Liver (tissue), 9 donors: Measurements from ENCODE around the gene ERN1. TPM values are rescaled to one million over a fixed set of nuclear protein-coding genes. Genes with fewer than 3 reads are reported as not detected.

Experiments used
- DNase-seq: peaks from one replicate; pipeline ENCODE4 v3.0.0-alpha.2; 2017; ENCODE audit warnings: low spot score
- H3K27ac ChIP-seq, 2 donors: one replicate each; pipeline ENCODE4 v1.7.0; 2013; ENCODE audit warnings: inconsistent platforms in 2 of 2, low read length in 2 of 2, control low read depth in 1 of 2, low read depth in 1 of 2, mild to moderate bottlenecking in 1 of 2
- H3K27me3 ChIP-seq, 4 donors: one replicate each; pipeline versions ENCODE4 v1.6.1 to v1.7.0; 2013; ENCODE audit warnings: low read length in 3 of 4, inconsistent platforms in 1 of 4, mild to moderate bottlenecking in 1 of 4, moderate library complexity in 1 of 4; ENCODE audit not compliant: control insufficient read depth in 4 of 4, insufficient read depth in 4 of 4
- H3K36me3 ChIP-seq, 4 donors: one replicate each; pipeline versions ENCODE4 v1.6.1 to v1.7.0; 2013; ENCODE audit warnings: low read length in 3 of 4, mild to moderate bottlenecking in 3 of 4, low read depth in 1 of 4, moderate library complexity in 1 of 4; ENCODE audit not compliant: control insufficient read depth in 4 of 4, insufficient read depth in 3 of 4
- H3K4me1 ChIP-seq, 4 donors: one replicate each; pipeline versions ENCODE4 v1.6.1 to v1.7.0; 2013; ENCODE audit warnings: low read length in 3 of 4, mild to moderate bottlenecking in 3 of 4, moderate library complexity in 1 of 4; ENCODE audit not compliant: control insufficient read depth in 4 of 4, insufficient read depth in 4 of 4
- H3K4me3 ChIP-seq, 3 donors: one replicate each; pipeline versions ENCODE4 v1.6.1 to v1.7.0; 2013; ENCODE audit warnings: low read length in 3 of 3, control low read depth in 1 of 3, low read depth in 1 of 3, mild to moderate bottlenecking in 1 of 3
- H3K9ac ChIP-seq, 2 donors: one replicate each; pipeline ENCODE4 v1.7.0; 2013; ENCODE audit warnings: low read length in 2 of 2, mild to moderate bottlenecking in 2 of 2, moderate library complexity in 2 of 2, control low read depth in 1 of 2, low read depth in 1 of 2
- H3K9me3 ChIP-seq, 4 donors: one replicate each; pipeline versions ENCODE4 v1.6.1 to v1.7.0; 2013; ENCODE audit warnings: low read length in 3 of 4; ENCODE audit not compliant: control insufficient read depth in 4 of 4
- ATF3 ChIP-seq: IDR thresholded peaks from 2 replicates; pipeline ENCODE4 v1.6.1; 2016; ENCODE audit warnings: antibody characterized with exemption
- CTCF ChIP-seq: fragments of 150-350 bp; IDR thresholded peaks from 2 replicates; pipeline ENCODE4 v1.5.1; 2017; ENCODE audit warnings: improper control_type of control experiment, low read depth, low read length; ENCODE audit not compliant: missing input control
- EGR1 ChIP-seq, 2 donors: IDR thresholded peaks; 2 replicates each; pipeline ENCODE4 v1.6.1; 2016 to 2018; ENCODE audit warnings: antibody characterized with exemption in 2 of 2, low read depth in 2 of 2
- FOXA1 ChIP-seq: IDR thresholded peaks from 2 replicates; pipeline ENCODE4 v1.6.1; 2016; ENCODE audit warnings: antibody characterized with exemption
- GABPA ChIP-seq, 2 donors: IDR thresholded peaks in 1 of 2; conservative IDR thresholded peaks in 1 of 2; 2 replicates each; pipeline ENCODE4 v1.6.1; 2016; ENCODE audit warnings: antibody characterized with exemption in 2 of 2, mild to moderate bottlenecking in 1 of 2, moderate library complexity in 1 of 2
- HNF4A ChIP-seq, 2 donors: conservative IDR thresholded peaks; 2 replicates each; pipeline ENCODE4 v1.6.1; 2016; ENCODE audit warnings: antibody characterized with exemption in 2 of 2, mild to moderate bottlenecking in 2 of 2
- HNF4G ChIP-seq: IDR thresholded peaks from 2 replicates; pipeline ENCODE4 v1.6.1; 2016; ENCODE audit warnings: antibody characterized with exemption
- JUND ChIP-seq, 2 donors: IDR thresholded peaks; 2 replicates each; pipeline ENCODE4 v1.6.1; 2016; ENCODE audit warnings: antibody characterized with exemption in 2 of 2
- MAX ChIP-seq: IDR thresholded peaks from 2 replicates; pipeline ENCODE4 v1.6.1; 2016; ENCODE audit warnings: antibody characterized with exemption
- NR2F2 ChIP-seq: IDR thresholded peaks from 2 replicates; pipeline ENCODE4 v1.6.1; 2016; ENCODE audit warnings: antibody characterized with exemption
- REST ChIP-seq: IDR thresholded peaks from 2 replicates; pipeline ENCODE4 v1.6.1; 2016; ENCODE audit warnings: antibody characterized with exemption, mild to moderate bottlenecking
- RXRA ChIP-seq, 2 donors: IDR thresholded peaks; 2 replicates each; pipeline ENCODE4 v1.6.1; 2017 to 2018; ENCODE audit warnings: antibody characterized with exemption in 2 of 2, mild to moderate bottlenecking in 1 of 2
- SP1 ChIP-seq: IDR thresholded peaks from 2 replicates; pipeline ENCODE4 v1.6.1; 2018; ENCODE audit warnings: antibody characterized with exemption, mild to moderate bottlenecking
- TAF1 ChIP-seq: conservative IDR thresholded peaks from 2 replicates; pipeline ENCODE4 v1.6.1; 2016; ENCODE audit warnings: antibody characterized with exemption, mild to moderate bottlenecking
- YY1 ChIP-seq: IDR thresholded peaks from 2 replicates; pipeline ENCODE4 v1.6.1; 2016; ENCODE audit warnings: antibody characterized with exemption, mild to moderate bottlenecking
- ZBTB33 ChIP-seq: IDR thresholded peaks from 2 replicates; pipeline ENCODE4 v1.6.1; 2016; ENCODE audit warnings: antibody characterized with exemption
- WGBS: extraction: QIAGEN DNeasy Blood & Tissue Kit; methylation state at CpG from one replicate; pipeline ENCODE4 v1.1.7; 2013; 5-methylcytosine and 5-hydroxymethylcytosine counted together
- polyA plus RNA-seq, 2 donors: library from polyadenylated mRNA; stranded (reverse) in 1 of 2; unstranded in 1 of 2; fragments of 200-250 nt in 1 of 2; fragments of >200 nt in 1 of 2; fragmentation: Nextera tagmentation in 1 of 2; extraction: Ambion mirVana in 1 of 2; gene quantifications; one replicate each; pipeline versions ENCODE4 v1.2.1 to v1.2.3, GENCODE V29; 2013 to 2015
- total RNA-seq, 2 donors: library from RNA; depleted of rRNA; stranded (reverse); fragments of >200 nt; gene quantifications; one replicate each; pipeline ENCODE4 v1.2.3, GENCODE V29; 2014
- donor health status: healthy.
- donor health status: healthy.
- donor health status: healthy.
- donor health status: healthy.
- donor health status: healthy.

Gene ERN1
- total and polyA plus RNA-seq, 4 donors: 6.3 to 35.1 (median 14.9) TPM

GRCh38 chr17:64177311-64178010, 47.5 kb upstream of the ERN1 start:
- H3K27me3 ChIP-seq: no peaks in the 10 kb centered on the region
- no peak overlapping the region for H3K9ac ChIP-seq
- peaks cover 13 to 69% (median 51%) of the 10 kb centered on the region in 4 donors for H3K4me1 ChIP-seq
- H3K27ac ChIP-seq: peak overlapping the region; percentile 21 to 62
- no peak for DNase-seq
- peaks cover 0 to 4% (median 0%) of the 10 kb centered on the region in 4 donors for H3K36me3 ChIP-seq
- H3K9me3 ChIP-seq: no peaks in the 10 kb centered on the region
- H3K4me3 ChIP-seq: no peak overlapping the region
- WGBS: 57% methylated on average over 7 of the region's 7 CpGs
- TF ChIP-seq ATF3 (no peak), CTCF (no peak), EGR1 (IDR thresholded peaks at IDR 0.05; ENCODE audit: low read depth in 2 of 2) (no peak), TAF1 (no peak), HNF4A (conservative IDR thresholded peaks at IDR 0.05) (no peak), YY1 (no peak), ZBTB33 (no peak), FOXA1 (no peak), GABPA (IDR thresholded peaks at IDR 0.05 in 1 of 2, conservative IDR thresholded peaks at IDR 0.05 in 1 of 2) (no peak), REST (no peak), JUND (IDR thresholded peaks at IDR 0.05) (no peak), RXRA (IDR thresholded peaks at IDR 0.05) (no peak), SP1 (no peak), MAX (no peak), HNF4G (no peak), NR2F2 (no peak)
